HepG2 (cell line): ENCODE measurements around the gene SFTPB.

Experiments used
- EP300 ChIP-seq, 3 experiments: sonication (generic) in 1 of 3; formaldehyde crosslinking in 1 of 3; IDR thresholded peaks; 2 replicates each; pipeline versions ENCODE4 v1.5.1 to v1.6.1; 2011 to 2020; ENCODE audit warnings: low read depth in 2 of 3, low read length in 2 of 3, borderline replicate concordance in 1 of 3, improper control_type of control experiment in 1 of 3, mild to moderate bottlenecking in 1 of 3, missing genetic modification reagents in 1 of 3, moderate library complexity in 1 of 3
- NCOA1 ChIP-seq: sonication (generic); formaldehyde crosslinking; IDR thresholded peaks from 2 replicates; pipeline ENCODE4 v1.9.0; 2021; ENCODE audit warnings: missing genetic modification reagents
- TF ChIP-seq, protein P1 (sequence below): sonication (generic); formaldehyde crosslinking; IDR thresholded peaks from 2 replicates; pipeline ENCODE4 v1.5.0; 2020; ENCODE audit warnings: mild to moderate bottlenecking, missing genetic modification reagents, moderate library complexity

DNA sequence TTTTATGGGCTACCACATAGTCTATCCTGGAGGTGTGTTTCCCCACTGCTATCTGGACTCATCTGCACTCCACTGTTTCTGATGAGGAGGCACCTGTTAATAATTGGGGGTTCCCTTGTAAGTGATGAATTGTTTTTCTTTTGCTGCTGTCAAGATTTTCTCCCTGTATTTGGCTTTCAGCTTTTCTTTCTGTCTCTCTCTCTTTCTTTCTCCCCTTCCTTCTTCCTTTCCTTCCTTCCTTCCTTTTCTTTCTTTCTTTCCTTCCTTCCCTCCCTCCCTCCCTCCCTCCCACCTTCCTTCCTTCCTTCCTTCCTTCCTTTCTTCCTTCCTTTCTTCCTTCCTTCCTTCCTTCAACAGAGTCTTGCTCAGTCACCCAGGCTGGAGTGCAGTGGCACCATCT lies 35.3 kb upstream of the SFTPB start:
- TF ChIP-seq EP300 (IDR thresholded peaks at IDR 0.05; ENCODE audit: low read depth in 2 of 2, low read length in 2 of 2) (no peak), EP300 (CRISPR knock-in tag; IDR thresholded peaks at IDR 0.05; ENCODE audit: borderline replicate concordance) (no peak), NCOA1 (CRISPR knock-in tag) (no peak)
- TF ChIP-seq, protein P1, sequence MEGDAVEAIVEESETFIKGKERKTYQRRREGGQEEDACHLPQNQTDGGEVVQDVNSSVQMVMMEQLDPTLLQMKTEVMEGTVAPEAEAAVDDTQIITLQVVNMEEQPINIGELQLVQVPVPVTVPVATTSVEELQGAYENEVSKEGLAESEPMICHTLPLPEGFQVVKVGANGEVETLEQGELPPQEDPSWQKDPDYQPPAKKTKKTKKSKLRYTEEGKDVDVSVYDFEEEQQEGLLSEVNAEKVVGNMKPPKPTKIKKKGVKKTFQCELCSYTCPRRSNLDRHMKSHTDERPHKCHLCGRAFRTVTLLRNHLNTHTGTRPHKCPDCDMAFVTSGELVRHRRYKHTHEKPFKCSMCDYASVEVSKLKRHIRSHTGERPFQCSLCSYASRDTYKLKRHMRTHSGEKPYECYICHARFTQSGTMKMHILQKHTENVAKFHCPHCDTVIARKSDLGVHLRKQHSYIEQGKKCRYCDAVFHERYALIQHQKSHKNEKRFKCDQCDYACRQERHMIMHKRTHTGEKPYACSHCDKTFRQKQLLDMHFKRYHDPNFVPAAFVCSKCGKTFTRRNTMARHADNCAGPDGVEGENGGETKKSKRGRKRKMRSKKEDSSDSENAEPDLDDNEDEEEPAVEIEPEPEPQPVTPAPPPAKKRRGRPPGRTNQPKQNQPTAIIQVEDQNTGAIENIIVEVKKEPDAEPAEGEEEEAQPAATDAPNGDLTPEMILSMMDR (CRISPR knock-in tag): no peak
